ENCODE measurements around the gene KIF18B.
"Not testable (repeated sequence)": the region's sequence is repeated elsewhere in the genome, so short reads cannot be mapped to it uniquely, and the experiment has no call there.

KIF18B gene

DNA sequence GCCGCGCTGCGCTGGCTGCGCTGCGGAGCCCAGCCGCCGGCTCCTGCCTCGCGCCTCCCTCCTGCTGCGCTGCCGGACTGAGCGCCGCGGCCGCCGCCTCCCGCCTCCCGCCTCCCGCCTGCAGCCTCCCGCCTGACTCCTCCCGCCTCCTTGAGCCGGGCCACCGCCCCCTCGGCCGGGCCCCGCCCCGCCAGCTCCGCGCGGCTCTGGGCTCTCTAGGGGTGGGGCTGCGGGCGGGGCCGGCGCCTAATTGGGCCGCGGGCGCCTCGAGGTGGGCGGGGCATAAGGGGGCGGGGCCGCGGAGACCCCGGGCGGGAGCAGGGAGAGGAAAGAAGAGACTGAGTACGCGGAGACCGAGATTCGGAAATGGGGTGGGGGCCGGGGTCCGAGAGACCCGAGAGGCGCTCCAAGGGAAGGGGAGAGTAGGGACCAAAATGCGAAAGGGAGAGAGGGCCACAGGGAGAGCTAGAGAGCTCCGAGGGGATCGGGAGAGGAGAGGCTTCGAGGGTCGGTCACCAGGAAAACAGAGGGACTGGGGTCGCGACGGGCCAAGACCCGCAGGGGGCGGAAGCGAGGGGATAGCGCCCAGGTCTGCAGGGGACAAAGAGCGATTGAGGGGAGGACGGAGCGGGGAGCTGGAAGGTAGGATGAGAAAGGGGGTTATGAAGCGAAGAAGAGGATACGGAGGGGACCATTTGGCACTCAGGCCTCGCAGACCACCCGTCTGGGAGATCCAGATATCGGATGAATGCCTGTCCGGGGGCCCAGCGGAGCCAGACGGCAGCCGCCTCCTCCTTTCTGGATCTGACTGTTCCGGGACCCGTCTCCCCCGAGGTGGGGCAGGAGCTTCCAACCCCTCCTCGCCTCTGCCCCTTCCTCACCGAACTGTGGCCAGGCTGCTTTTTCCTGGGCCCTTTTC is 20.9 kb upstream of the KIF18B start, which contains the start of gene C1QL1:
Gene C1QL1 (minus strand): TSS at position 79 of the 919 bp plus-strand sequence. CDS start 255 bp downstream, outside the sequence.
- peak; percentile 90 for DNase-seq

- no peak for DNase-seq
Observed at GRCh38 chr17:44967907-44968224, 20.3 kb upstream of the KIF18B start.

DNA sequence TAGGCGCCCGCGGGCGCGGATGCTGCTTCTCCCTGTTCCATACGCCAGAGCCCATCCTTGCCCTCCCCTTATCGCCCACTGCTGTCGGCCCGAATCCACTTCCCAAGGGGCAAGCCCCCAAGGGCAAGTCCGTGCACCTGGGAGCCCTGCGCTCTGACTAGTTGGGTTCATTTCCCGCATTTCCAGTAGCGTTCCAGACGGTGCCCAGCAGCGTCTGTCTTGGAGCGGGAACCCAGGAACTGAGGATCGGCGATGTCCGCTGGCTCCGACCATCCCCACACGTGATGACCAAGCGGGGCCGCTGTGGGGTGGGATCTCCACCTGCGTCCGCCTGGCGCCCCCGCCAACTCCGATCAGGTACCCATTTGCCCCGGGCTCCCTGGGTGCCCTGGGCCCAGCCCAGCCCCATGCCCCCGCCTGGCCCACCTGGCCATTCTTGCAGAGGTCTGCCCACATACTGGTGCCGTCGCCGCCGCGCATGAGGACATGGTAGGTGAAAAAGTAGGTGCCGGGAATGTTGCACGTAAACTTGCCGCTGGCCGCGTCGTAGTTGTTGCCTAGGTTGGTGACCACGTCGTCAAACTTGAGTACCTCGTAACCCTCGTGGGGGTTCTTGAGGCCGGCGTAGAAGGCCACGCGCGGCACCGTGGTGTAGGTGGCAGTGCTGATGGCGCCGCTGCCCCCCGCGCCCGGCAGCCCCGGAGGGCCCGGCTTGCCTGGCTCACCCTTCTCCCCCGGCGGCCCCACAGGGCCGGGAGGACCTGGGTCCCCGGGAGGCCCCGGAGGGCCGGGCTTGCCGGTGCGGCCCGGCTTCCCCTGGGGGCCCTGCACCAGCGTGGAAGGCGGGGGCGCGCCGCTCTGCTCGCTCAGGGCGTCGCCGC is 19.7 kb upstream of the KIF18B start:
- DNase-seq, result no peak

DNA sequence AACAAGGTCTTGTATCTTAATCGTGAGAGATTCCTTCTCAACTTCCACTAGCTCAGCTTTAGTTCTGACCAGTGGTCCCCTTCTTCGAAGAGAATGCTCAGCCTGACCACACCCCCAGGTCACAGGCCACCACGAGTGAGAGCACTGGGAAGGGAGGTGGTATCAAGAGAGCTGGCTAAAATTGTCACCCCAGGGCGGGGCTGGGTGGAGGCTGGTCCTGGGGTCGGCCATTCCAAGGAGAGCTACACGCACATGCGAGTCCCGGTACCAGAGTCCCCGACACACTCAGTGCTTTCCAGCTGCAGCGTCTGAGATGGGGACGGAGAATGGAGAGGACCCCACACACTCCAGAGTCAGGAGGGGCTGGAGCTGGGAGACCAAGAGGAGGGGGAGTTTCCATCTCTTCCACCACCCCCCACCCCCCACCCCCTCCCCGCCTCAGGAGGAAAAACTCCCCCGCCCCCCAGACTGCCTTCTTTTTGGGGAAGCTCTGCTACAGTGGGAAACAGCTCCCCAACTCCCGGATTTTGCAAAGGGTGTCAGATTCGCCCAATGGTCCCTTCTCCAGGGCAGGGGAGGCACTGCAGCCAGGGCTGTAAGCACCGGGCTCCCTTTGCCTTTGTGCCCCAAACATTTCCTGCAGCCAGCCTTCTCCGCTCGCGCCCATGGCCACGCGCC is 18.9 kb upstream of the KIF18B start:
- no peak for DNase-seq

DNA sequence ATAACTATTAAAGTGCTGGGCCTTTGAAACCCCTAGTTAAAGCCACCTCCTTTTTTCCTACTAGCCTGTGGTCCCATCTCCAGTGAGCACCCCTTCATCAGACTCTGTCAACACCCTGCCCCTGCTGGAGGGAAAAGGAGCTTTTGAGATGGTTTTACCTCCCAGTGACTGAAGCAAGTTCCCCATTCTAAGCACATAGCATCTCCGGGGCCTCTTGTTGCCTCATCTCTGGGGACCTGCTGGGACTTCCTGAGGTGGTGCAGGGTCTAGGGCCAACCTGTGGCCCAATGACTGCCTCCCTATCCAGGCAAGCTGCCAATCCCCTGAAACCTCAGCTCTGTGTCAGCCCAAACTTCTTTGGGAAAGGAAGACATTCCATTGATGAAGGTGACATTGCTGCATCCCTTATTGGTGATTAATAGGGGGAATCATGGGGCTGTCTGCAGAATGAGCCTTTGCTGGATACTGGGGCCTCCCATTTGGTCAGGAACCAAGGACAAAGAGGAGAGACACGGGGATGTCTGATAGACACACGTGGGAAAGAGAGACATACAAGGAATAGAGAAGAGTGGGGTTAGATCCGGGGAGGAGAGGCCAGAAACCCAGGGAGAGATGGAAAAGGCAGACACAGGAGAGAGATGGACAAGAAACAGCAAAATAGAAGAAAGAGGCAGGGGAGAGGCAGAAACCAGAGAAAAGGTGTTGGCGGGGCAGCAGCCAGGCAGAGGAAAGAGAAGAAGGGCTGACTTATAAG is 18.1 kb upstream of the KIF18B start:
- DNase-seq, result no peak

DNA sequence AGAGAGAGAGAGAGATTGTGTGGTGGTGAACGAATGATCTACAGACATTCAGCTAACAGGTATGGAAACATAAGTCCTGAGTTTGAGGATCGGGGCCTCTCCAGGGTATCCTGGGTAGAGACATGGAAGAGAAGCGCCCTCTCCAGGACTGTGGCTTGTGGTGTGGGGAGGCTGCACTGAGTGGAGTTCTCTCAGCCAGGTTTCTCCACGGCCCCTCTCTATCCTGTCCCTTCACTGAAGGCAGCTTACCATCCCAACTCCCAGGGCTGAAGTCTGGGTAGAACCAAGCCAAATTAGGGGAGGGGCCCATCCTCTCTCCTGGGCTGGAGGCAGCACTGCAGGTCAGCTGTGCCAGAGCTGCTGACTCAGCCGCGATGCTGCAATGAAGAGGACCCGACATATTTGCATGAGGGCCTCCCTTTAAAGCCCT is 14.4 kb upstream of the KIF18B start:
- no peak for DNase-seq

DNA sequence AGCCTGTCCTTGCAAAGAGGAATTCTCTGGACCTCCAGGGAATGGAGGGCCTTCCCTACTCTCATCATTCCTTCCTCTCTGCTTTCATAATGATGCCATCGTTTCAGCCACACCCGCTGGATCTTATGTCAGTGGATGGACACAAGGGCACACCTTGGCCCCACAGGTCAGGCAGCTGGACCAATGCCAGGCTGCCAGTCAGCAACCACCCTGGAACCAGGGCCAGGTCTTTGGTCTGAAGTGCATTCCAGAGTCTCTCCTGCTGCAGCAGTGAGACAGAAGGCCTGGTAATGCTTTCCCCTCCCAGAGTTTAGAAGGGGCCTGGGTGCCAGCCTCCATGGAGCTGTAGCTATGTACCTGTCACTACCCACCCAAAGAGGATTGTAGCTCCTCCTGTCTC is 13.1 kb upstream of the KIF18B start:
- DNase-seq, result no peak

DNA sequence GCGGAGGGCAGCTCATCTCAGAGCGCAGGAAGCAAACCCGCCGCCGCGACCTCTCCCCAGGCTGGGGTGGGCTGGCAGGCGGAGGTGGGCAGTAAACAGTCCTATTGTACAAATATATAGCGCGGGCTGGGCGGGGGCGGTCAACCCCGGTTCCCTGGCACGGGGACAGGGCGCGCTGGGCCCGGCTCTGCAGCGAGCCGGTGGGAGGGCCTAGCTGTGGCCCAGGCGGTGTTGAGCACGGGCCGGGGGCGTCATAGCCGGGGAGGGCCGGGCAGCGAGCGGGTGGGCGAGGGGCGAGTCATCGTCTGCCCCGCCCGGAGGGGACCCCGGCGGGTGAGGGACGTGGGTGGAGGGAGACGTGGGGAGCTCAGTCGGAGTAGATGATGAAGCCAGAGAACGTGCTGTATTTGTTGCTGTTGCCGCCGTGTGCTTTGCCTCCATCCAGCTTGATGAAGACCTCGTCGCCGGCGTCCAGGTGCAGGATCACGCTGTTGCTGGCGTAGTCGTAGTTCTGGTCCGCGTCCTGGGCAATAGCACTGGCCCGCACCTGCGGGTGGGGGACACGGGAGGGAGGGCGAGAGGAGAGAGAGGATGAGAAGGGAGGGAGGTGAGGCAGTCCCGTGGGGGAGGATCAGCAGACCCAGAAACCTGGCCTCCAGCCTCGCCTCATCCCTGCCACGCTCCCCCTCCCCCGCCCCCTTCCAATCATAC is 12.4 kb upstream of the KIF18B start:
- peak; percentile 33 for DNase-seq

GRCh38 chr17:44956998-44957981 is 9.7 kb upstream of the KIF18B start:
- no peak for DNase-seq

DNA sequence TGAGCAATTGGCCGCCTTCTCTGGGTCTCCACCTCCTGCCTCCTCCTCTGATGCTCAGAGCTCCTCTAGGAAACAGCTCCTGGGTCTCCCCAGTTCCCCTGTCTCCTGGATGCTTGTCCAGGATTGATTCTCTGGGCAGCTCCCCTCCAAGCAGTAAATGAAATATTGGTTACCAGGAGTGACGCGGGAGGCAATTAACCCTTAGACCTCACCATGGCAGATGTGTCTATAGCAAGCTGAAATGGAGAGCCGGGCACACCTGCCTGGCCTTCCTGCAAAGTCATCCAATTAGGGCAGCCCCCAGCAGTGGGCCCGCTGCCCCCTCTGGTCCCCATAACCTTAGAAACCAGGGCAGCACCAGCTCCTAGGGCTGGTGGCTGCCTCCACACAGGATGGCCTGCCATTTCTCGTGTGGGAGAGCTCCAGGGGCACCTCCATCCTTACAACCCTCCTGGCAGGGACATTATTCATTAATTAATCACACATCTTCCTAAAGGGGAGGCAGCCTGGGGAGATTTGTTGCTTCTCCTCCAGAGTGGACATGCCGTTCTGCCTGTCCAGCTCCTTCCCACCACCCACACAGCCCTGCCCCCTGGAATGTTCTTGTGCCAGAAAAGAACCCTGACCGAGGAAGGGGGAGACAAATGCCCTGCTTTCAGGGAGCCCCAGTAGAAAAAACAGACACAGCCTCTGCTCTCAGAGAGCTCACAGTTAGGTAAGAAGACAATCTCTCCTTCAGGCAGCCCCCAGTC is 8.3 kb upstream of the KIF18B start:
- DNase-seq, result no peak

DNA sequence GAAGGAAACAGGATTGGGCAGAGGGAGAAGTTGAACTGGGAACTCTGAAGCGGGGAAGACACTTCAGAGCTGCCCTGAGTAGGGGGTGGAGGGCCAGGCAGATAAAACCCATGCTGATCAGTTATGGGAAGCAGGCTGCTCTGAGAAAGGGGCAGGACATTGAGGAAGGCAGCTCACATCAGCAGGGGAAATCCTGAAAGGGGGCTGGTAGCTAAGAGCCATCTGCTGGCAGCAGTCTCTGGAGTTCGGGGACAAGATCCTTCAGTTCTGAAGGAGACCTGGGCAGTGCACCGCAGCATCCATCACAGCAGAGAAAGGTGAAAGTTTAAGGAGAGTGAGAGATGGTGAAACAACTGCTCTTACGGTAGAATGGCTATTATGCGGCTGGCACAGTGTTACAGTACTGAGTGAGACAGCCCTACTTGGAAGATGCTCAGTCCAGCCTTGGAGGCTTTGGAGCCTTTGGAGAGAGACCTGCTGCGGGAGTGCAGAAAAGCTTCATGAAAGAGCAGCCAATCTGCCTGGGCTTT is 5.4 kb upstream of the KIF18B start:
- DNase-seq, result no peak

- no peak for DNase-seq
Observed at GRCh38 chr17:44948315-44948795, 782 bp upstream of the KIF18B start.

DNA sequence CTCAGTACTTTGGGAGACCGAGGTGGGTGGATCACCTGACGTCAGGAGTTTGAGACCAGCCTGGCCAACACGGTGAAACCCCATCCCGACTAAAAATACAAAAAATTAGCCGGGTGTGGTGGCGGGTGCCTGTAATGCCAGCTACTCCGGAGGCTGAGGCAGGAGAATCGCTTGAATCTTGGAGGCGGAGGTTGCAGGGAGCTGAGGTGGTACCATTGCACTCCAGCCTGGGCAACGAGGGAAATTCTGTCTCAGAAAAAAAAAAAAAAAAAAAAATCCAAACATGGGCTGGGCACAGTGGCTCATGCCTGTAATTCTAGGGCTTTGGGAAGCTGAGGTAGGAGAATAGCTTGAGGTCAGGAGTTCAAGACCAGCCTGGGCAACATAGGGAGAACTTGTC is 1.9 kb downstream of the KIF18B start:
- DNase-seq, result not testable (repeated sequence)

- no peak for DNase-seq
Observed at GRCh38 chr17:44942456-44942855, 5.1 kb downstream of the KIF18B start.

GRCh38 chr17:44941712-44942331 is 5.8 kb downstream of the KIF18B start:
- no peak for DNase-seq

- no peak for DNase-seq
Observed at GRCh38 chr17:44940768-44941167, 6.8 kb downstream of the KIF18B start.

GRCh38 chr17:44940317-44940716 is 7.3 kb downstream of the KIF18B start:
- DNase-seq, result no peak

GRCh38 chr17:44935116-44935515 is 12.5 kb downstream of the KIF18B start:
- no peak for DNase-seq

- no peak for DNase-seq
Observed at GRCh38 chr17:44934745-44935105, 12.8 kb downstream of the KIF18B start.

All from stimulated activated CD4-positive, alpha-beta T cell treated with anti-CD3 and anti-CD28 coated beads, Interleukin-4, amount 100 ng/mL, for 1 hour (primary cell).